ENCODE data around the gene DYNC2LI1. TPM values are rescaled to one million over a fixed set of nuclear protein-coding genes. Genes with fewer than 3 reads are reported as not detected.

The DYNC2LI1 gene
- total RNA-seq, 2 experiments from 2014 or later, result 13.6 to 17.7 TPM

- Histone ChIP-seq H3K4me1 (ENCODE audit: insufficient read depth, low read length, poor library complexity, severe bottlenecking) (no peaks in the 10 kb centered on the region), H4K20me1 (ENCODE audit: insufficient read depth, low read length) (no peaks in the 10 kb centered on the region; the same call in 1 of the 2 replicates), H3K79me2 (ENCODE audit: insufficient read depth, low read depth, low read length) (no peaks in the 10 kb centered on the region), H3K9me3 (ENCODE audit: low read length) (no peaks in the 10 kb centered on the region), H3K9me2 (ENCODE audit: insufficient read depth, low read length) (no peaks in the 10 kb centered on the region), H3K4me2 (ENCODE audit: low read length) (no peak overlapping the region), H3K36me3 (ENCODE audit: insufficient read depth, low read length) (no peaks in the 10 kb centered on the region), H2AFZ (ENCODE audit: low read length) (no peak overlapping the region), H3K4me3 (ENCODE audit: low read depth, low read length, poor library complexity, severe bottlenecking) (no peak overlapping the region), H3K27ac (ENCODE audit: low read depth, low read length, poor library complexity, severe bottlenecking) (no peak overlapping the region)
- CTCF ChIA-PET (ENCODE audit: unreplicated experiment), result no interaction called here
- no TSS peak for BruUV-seq (replicated peaks)
- intact Hi-C loops (cut with micrococcal nuclease; ENCODE audit: unreplicated experiment), result no loop called here
- POLR2A ChIA-PET, result interaction anchor here (1.7 kb wide), 1 partner anchor 20 kb away, joined by 4 read pairs; no protein-coding TSS in a partner anchor
- DNase-seq (ENCODE audit: low spot score), result no peak
- TF ChIP-seq EZH2phosphoT487 (IDR thresholded peaks at IDR 0.05; ENCODE audit: borderline replicate concordance, low read depth, low read length) (no peak), CTCF (conservative IDR thresholded peaks at IDR 0.05; ENCODE audit: low read length) (no peak)
Observed at GRCh38 chr2:43794956-43795355, 21.1 kb downstream of the DYNC2LI1 start.

- Histone ChIP-seq H3K9me3 (ENCODE audit: low read length) (no peaks in the 10 kb centered on the region), H3K36me3 (ENCODE audit: insufficient read depth, low read length) (no peaks in the 10 kb centered on the region), H3K4me3 (ENCODE audit: low read depth, low read length, poor library complexity, severe bottlenecking) (no peak overlapping the region), H3K4me1 (ENCODE audit: insufficient read depth, low read length, poor library complexity, severe bottlenecking) (no peaks in the 10 kb centered on the region), H4K20me1 (ENCODE audit: insufficient read depth, low read length) (no peaks in the 10 kb centered on the region; the same call in 1 of the 2 replicates), H3K9me2 (ENCODE audit: insufficient read depth, low read length) (no peaks in the 10 kb centered on the region), H2AFZ (ENCODE audit: low read length) (no peak overlapping the region), H3K27ac (ENCODE audit: low read depth, low read length, poor library complexity, severe bottlenecking) (no peak overlapping the region), H3K4me2 (ENCODE audit: low read length) (no peak overlapping the region), H3K79me2 (ENCODE audit: insufficient read depth, low read depth, low read length) (no peaks in the 10 kb centered on the region)
- no peak for TF ChIP-seq CTCF (conservative IDR thresholded peaks at IDR 0.05; ENCODE audit: low read length)
- no peak for TF ChIP-seq EZH2phosphoT487 (IDR thresholded peaks at IDR 0.05; ENCODE audit: borderline replicate concordance, low read depth, low read length)
- CTCF ChIA-PET (ENCODE audit: unreplicated experiment), result no interaction called here
- BruUV-seq (replicated peaks), result no TSS peak
- DNase-seq (ENCODE audit: low spot score), result no peak
- POLR2A ChIA-PET, result interaction anchor here (0.6 to 1.7 kb wide), 3 partner anchors 22 to 462 kb away, joined by 3 to 4 read pairs (median 3); no protein-coding TSS in a partner anchor
- intact Hi-C loops (cut with micrococcal nuclease; ENCODE audit: unreplicated experiment), result no loop called here
Observed at GRCh38 chr2:43796206-43796605, 22.4 kb downstream of the DYNC2LI1 start.

GRCh38 chr2:43798300-43798699, 24.5 kb downstream of the DYNC2LI1 start:
- CTCF ChIA-PET (ENCODE audit: unreplicated experiment), result no interaction called here
- Histone ChIP-seq H3K27ac (ENCODE audit: low read depth, low read length, poor library complexity, severe bottlenecking) (no peak overlapping the region), H3K4me1 (ENCODE audit: insufficient read depth, low read length, poor library complexity, severe bottlenecking) (no peaks in the 10 kb centered on the region), H4K20me1 (ENCODE audit: insufficient read depth, low read length) (no peaks in the 10 kb centered on the region; the same call in 1 of the 2 replicates), H3K9me2 (ENCODE audit: insufficient read depth, low read length) (no peaks in the 10 kb centered on the region), H3K79me2 (ENCODE audit: insufficient read depth, low read depth, low read length) (no peaks in the 10 kb centered on the region), H3K4me2 (ENCODE audit: low read length) (no peak overlapping the region), H2AFZ (ENCODE audit: low read length) (no peak overlapping the region), H3K36me3 (ENCODE audit: insufficient read depth, low read length) (no peaks in the 10 kb centered on the region), H3K4me3 (ENCODE audit: low read depth, low read length, poor library complexity, severe bottlenecking) (no peak overlapping the region), H3K9me3 (ENCODE audit: low read length) (no peaks in the 10 kb centered on the region)
- TF ChIP-seq CTCF (conservative IDR thresholded peaks at IDR 0.05; ENCODE audit: low read length) (peak; percentile 68), EZH2phosphoT487 (IDR thresholded peaks at IDR 0.05; ENCODE audit: borderline replicate concordance, low read depth, low read length) (no peak)
- intact Hi-C loops (cut with micrococcal nuclease; ENCODE audit: unreplicated experiment), result no loop called here
- no TSS peak for BruUV-seq (replicated peaks)
- no peak for DNase-seq (ENCODE audit: low spot score)
- POLR2A ChIA-PET, result no interaction called here

Measured in OCI-LY7 (cell line).